IMR-90 (cell line): Measurements from ENCODE around the gene MNAT1. TPM values are rescaled to one million over a fixed set of nuclear protein-coding genes. Genes with fewer than 3 reads are reported as not detected.

ENCODE experiments used
- ATAC-seq: fragments of 200-7000 bp; cut with Tn5 transposase; 2 replicates; pipeline ENCODE4 v1.9.1; 2020; ENCODE audit warnings: low read depth, mild to moderate bottlenecking, moderate library complexity
- BruUV-seq: library from RNA; stranded (reverse); fragments of 400-500 nt; replicated peaks from 2 replicates; lab custom pipeline; 2021; lab: Mats Ljungman, UMichigan
- CTCF ChIA-PET: fragments of 300-600 bp; formaldehyde crosslinking; extraction: SDS; loops from one replicate; lab custom pipeline; 2021; ENCODE audit warnings: antibody characterized with exemption; lab: Yijun Ruan, JAX
- POLR2A ChIA-PET: fragments of 300-600 bp; sonication (Branson Sonifier 250); formaldehyde crosslinking; loops from one replicate; lab custom pipeline; 2022; ENCODE audit warnings: antibody characterized with exemption; ENCODE audit not compliant: unreplicated experiment; lab: Charles Lee
- DNase-seq: peaks from one replicate; pipeline ENCODE4 v3.0.0; 2013
- H2AFZ ChIP-seq: replicated peaks from 2 replicates; pipeline ENCODE3; 2013; ENCODE audit warnings: low read length, mild to moderate bottlenecking; ENCODE audit not compliant: poor library complexity
- H2AK5ac ChIP-seq: 2 replicates; pipeline ENCODE4 v1.6.1; 2013; ENCODE audit warnings: low read depth, low read length, inconsistent platforms
- H2AK9ac ChIP-seq: replicated peaks from 2 replicates; pipeline ENCODE3; 2013; ENCODE audit warnings: mild to moderate bottlenecking, low read depth, low read length, moderate library complexity; ENCODE audit not compliant: poor library complexity
- H2BK120ac ChIP-seq: 2 replicates; pipeline ENCODE4 v1.6.1; 2013; ENCODE audit warnings: low read depth, low read length, inconsistent platforms
- H2BK15ac ChIP-seq: 3 replicates; pipeline ENCODE4 v1.6.1; 2013; ENCODE audit warnings: low read depth, low read length, inconsistent platforms
- H2BK20ac ChIP-seq: 2 replicates; pipeline ENCODE4 v1.6.1; 2013; ENCODE audit warnings: low read depth, mild to moderate bottlenecking, inconsistent platforms, low read length, moderate library complexity
- H2BK5ac ChIP-seq: 2 replicates; pipeline ENCODE4 v1.6.1; 2013; ENCODE audit warnings: mild to moderate bottlenecking, low read depth, low read length, inconsistent platforms; ENCODE audit not compliant: poor library complexity, severe bottlenecking
- H3K14ac ChIP-seq: replicated peaks from 2 replicates; pipeline ENCODE4 v1.6.1; 2013; ENCODE audit warnings: low read depth, low read length, inconsistent platforms
- H3K18ac ChIP-seq: 2 replicates; pipeline ENCODE4 v1.6.1; 2013; ENCODE audit warnings: low read depth, low read length, control low read depth
- H3K23ac ChIP-seq: 2 replicates; pipeline ENCODE4 v1.6.1; 2013; ENCODE audit warnings: low read depth, low read length, inconsistent platforms
- H3K27ac ChIP-seq: 2 replicates; pipeline ENCODE4 v1.5.1; 2013; ENCODE audit warnings: mild to moderate bottlenecking, control low read depth, low read length; ENCODE audit not compliant: insufficient read depth
- H3K27me3 ChIP-seq: 2 replicates; pipeline ENCODE4 v1.6.1; 2013; ENCODE audit warnings: low read length; ENCODE audit not compliant: control insufficient read depth, insufficient read depth
- H3K36me3 ChIP-seq: 2 replicates; pipeline ENCODE4 v1.6.1; 2013; ENCODE audit warnings: low read length, mixed read lengths; ENCODE audit not compliant: control insufficient read depth, insufficient read depth
- H3K4ac ChIP-seq: 2 replicates; pipeline ENCODE4 v1.6.1; 2013; ENCODE audit warnings: low read depth, low read length, inconsistent platforms
- H3K4me1 ChIP-seq: 2 replicates; pipeline ENCODE4 v1.6.1; 2013; ENCODE audit warnings: low read length, mixed read lengths; ENCODE audit not compliant: control insufficient read depth, insufficient read depth
- H3K4me2 ChIP-seq: 2 replicates; pipeline ENCODE4 v1.6.1; 2013; ENCODE audit warnings: low read depth, mild to moderate bottlenecking, control low read depth, low read length, moderate library complexity
- H3K4me3 ChIP-seq: 2 replicates; pipeline ENCODE4 v1.5.1; 2013; ENCODE audit warnings: low read depth, mild to moderate bottlenecking, control low read depth, low read length, moderate library complexity; ENCODE audit not compliant: insufficient read depth
- H3K56ac ChIP-seq: 2 replicates; pipeline ENCODE4 v1.6.1; 2013; ENCODE audit warnings: low read length, inconsistent platforms; ENCODE audit not compliant: insufficient read depth; ENCODE audit errors: extremely low read depth
- H3K79me1 ChIP-seq, 2 experiments: 2 replicates each; pipeline ENCODE4 v1.6.1; 2013; ENCODE audit warnings: low read length in 2 of 2, inconsistent platforms in 1 of 2, low read depth in 1 of 2
- H3K9ac ChIP-seq: 2 replicates; pipeline ENCODE4 v1.6.1; 2013; ENCODE audit warnings: low read depth, low read length, control low read depth
- H3K9me1 ChIP-seq: 2 replicates; pipeline ENCODE4 v1.6.1; 2013; ENCODE audit warnings: low read length, inconsistent platforms; ENCODE audit not compliant: insufficient read depth
- H3K9me3 ChIP-seq: 2 replicates; pipeline ENCODE4 v1.6.1; 2013; ENCODE audit warnings: low read length; ENCODE audit not compliant: control insufficient read depth, insufficient read depth
- H4K20me1 ChIP-seq: 2 replicates; pipeline ENCODE4 v1.6.1; 2013; ENCODE audit warnings: low read length, inconsistent platforms; ENCODE audit not compliant: insufficient read depth
- H4K5ac ChIP-seq: 2 replicates; pipeline ENCODE4 v1.6.1; 2013; ENCODE audit warnings: mild to moderate bottlenecking, low read depth, low read length, control low read depth
- H4K8ac ChIP-seq, 2 experiments: 2 replicates each; pipeline ENCODE4 v1.6.1; 2013; ENCODE audit warnings: low read depth in 2 of 2, low read length in 2 of 2, control low read depth in 1 of 2, inconsistent platforms in 1 of 2
- H4K91ac ChIP-seq: 2 replicates; pipeline ENCODE4 v1.6.1; 2013; ENCODE audit warnings: low read depth, low read length, inconsistent platforms; ENCODE audit not compliant: insufficient read depth
- CHD1 ChIP-seq: IDR thresholded peaks from 2 replicates; pipeline ENCODE4 v1.6.1; 2012; ENCODE audit warnings: low read depth, low read length, improper control_type of control experiment
- RCOR1 ChIP-seq: IDR thresholded peaks from 2 replicates; pipeline ENCODE4 v1.6.1; 2012; ENCODE audit warnings: mild to moderate bottlenecking, low read length, improper control_type of control experiment; ENCODE audit not compliant: insufficient replicate concordance
- WGBS, 2 experiments: methylation state at CpG; one replicate each; pipeline versions ENCODE4 v1.1.5 to v1.1.7; 2013; ENCODE audit warnings: missing lambda C conversion rate in 2 of 2; ENCODE audit not compliant: insufficient read length in 1 of 2; ENCODE audit errors: extremely low coverage in 2 of 2; 5-methylcytosine and 5-hydroxymethylcytosine counted together
- dilution Hi-C: fragments of 300-500 bp; cut with HindIII; formaldehyde crosslinking; loops from one replicate; pipeline ENCODE4 v1.14.3; 2018; ENCODE audit warnings: low sequenced_read_pairs; ENCODE audit not compliant: unreplicated experiment
- in situ Hi-C: fragments of 300-500 bp; cut with MboI; formaldehyde crosslinking; loops from 3 replicates; pipeline ENCODE4 v1.14.3; 2019; ENCODE audit warnings: low sequenced_read_pairs, inconsistent platforms, mixed read lengths
- intact Hi-C: fragments of 100-400 bp; cut with micrococcal nuclease; formaldehyde crosslinking; loops from 2 replicates; pipeline ENCODE4 v1.10.0; 2022
- polyA plus RNA-seq, 3 experiments: library from polyadenylated mRNA; depleted of rRNA; stranded (reverse); fragments of >200 nt; gene quantifications; 2 replicates each; pipeline ENCODE4 v1.2.3, GENCODE V29; 2012; ENCODE audit warnings: low replicate concordance in 1 of 3
- total RNA-seq: library from RNA; depleted of rRNA; stranded (reverse); fragments of >200 nt; gene quantifications from 2 replicates; pipeline ENCODE4 v1.2.3, GENCODE V29; 2012

Gene MNAT1
- total and polyA plus RNA-seq, 2 of the 4 experiments (the other 2 are of a cell fraction) = 48.2 to 53.0 TPM

GRCh38 chr14:60971271-60971670 lies 236.7 kb downstream of the MNAT1 start:
- intact Hi-C loops = no loop called here
- ATAC-seq (no peak), DNase-seq (no peak)
- ChIA-PET POLR2A (no interaction called here), CTCF (interaction anchor here (0.6 kb wide), 1 partner anchor 131 kb away, joined by 3 read pairs; no protein-coding TSS in a partner anchor)
- Histone ChIP-seq H2BK15ac (no peak overlapping the region), H3K56ac (no peak overlapping the region), H3K18ac (no peak overlapping the region), H4K20me1 (no peaks in the 10 kb centered on the region), H3K4ac (no peak overlapping the region), H3K9ac (no peak overlapping the region), H3K4me3 (no peak overlapping the region), H2AK5ac (no peak overlapping the region), H3K79me1 (peaks cover 8 to 17% of the 10 kb centered on the region in 2 experiments; a peak in 2 of 4 replicates), H3K4me1 (peaks cover 3% of the 10 kb centered on the region; the same call in 1 of the 2 replicates), H2BK20ac (no peak overlapping the region), H3K9me1 (0 out of 2 replicates have a peak, but pooled peaks cover 3% of the 10 kb centered on the region), H2AK9ac (no peak overlapping the region), H3K4me2 (no peak overlapping the region), H4K91ac (no peak overlapping the region), H2AFZ (no peak overlapping the region), H3K27me3 (no peaks in the 10 kb centered on the region), H3K23ac (no peak overlapping the region), H2BK5ac (no peak overlapping the region), H3K14ac (no peak overlapping the region), H3K27ac (no peak overlapping the region), H3K9me3 (no peaks in the 10 kb centered on the region), H3K36me3 (peaks cover 8% of the 10 kb centered on the region), H2BK120ac (no peak overlapping the region), H4K8ac (no peak overlapping the region), H4K5ac (no peak overlapping the region)
- dilution Hi-C loops = no loop called here
- WGBS, 2 experiments = no CpG with 5 or more reads among the region's 2 CpGs
- in situ Hi-C loops = no loop called here
- BruUV-seq = no TSS peak
- no peak for TF ChIP-seq RCOR1
- no peak for TF ChIP-seq CHD1
